ENCODE measurements around the gene NUDT8.
"Not testable (repeated sequence)": the region's sequence is repeated elsewhere in the genome, so short reads cannot be mapped to it uniquely, and the experiment has no call there.

- TF ChIP-seq CTCF, POLR2A (IDR thresholded peaks at IDR 0.05): not testable (repeated sequence)
Measured at GRCh38 chr11:67622905-67623304, 6.8 kb downstream of the NUDT8 start.
